NOMO-1 treated with DMSO at 0.1 percent for 48 hours (cell line): Measurements from ENCODE around the gene TFDP1.

Source experiments
- DNase-seq: peaks from one replicate; lab custom pipeline; 2025; ENCODE audit not compliant: unreplicated experiment; lab: John Stamatoyannopoulos, UW

Gene TFDP1

DNA sequence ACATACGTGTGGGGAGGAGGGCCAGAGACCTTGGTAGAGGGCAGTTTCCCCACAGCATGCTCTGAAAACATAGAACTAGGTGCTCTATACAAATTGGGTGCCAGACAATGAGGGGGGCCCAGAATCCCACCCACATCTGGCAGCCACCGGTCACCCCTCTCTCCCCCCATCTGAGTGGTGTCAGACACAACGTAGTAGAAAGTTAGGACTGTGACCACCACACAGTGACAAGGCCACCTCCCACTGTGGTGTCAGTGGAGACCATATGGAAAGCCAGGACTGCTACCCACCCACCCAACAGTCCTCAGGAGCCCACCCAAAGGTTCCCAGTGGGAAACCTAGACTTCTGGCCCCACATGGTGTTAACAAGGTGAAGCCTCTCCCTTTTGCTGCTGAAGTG, 75.5 kb downstream of the TFDP1 start:
- DNase-seq = no peak

DNA sequence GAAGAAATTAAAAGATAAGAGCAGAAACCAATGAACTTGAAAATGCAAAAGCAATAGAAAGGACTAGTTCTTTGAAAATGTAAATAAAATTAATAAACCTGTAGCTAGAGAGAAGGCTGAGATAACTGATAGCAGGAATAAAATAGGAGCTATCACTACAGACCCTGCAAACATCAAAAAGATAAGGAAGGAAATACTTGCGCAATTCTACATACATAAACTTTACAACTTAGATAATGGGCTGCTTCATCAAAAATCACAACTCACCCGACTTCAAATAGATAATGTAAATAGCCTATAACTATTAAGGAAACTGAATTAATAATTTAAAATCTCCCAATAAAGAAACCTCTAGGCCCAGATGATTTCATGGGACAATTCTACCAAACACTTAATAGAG, 77.0 kb downstream of the TFDP1 start:
- DNase-seq = peak; percentile 21

DNA sequence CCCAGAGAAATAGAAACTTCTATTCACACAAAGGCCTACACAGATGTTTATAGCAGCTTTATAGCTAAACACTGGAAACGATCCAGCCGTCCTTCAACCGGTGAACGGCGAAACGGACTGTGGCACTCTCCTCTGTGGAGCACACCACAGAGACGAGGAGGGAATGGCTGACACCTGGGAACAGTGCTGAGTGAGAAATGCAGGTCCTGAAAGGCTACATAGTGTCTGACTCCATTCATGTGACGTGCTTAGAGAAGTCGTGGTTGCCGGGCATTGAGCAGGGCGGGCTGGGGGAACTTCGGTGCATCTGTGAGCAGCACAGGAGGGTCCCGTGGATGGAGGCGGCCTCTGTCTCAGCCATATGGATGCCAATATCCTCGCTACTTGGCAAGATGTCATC, 79.4 kb downstream of the TFDP1 start:
- no peak for DNase-seq

DNA sequence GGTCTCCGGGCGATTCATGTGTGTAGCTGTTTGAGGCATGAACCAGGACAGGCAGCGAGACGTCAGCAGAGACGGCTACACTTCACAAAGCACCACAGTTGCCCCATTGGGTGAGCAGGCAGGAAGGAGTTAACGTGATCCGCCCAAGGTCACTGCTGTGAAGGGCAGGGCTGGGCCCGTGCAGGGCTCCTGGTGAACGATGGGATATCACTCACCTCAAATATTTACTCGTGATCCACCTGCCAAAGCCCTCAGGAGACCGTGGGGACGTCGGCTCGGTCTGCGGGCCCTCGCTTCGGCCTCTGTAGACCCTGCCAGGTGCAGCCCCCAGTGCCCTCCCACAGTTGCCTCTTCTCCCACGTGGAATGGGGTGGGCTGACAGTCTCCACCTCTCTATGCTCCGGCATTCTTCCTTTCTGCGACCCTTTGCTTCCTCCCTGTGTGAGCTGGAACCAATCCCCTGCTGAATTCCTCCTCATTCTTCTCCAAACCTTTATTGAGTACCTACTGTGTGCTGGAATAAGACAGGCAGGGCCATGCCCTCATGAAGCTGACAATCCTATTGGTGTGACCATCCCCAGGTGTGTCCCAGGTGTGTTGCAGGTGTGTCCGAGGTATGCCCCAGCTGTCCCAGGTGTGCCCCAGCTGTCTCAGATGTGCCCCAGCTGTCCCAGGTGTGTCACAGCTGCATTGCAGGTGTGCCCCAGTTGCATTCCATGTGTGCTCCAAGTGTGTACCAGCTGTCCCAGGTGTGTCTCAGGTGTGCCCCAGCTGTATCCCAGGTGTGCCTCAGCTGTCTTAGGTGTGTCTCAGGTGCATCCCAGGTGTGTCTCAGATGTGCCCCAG, 80.4 kb downstream of the TFDP1 start:
- no peak for DNase-seq

DNA sequence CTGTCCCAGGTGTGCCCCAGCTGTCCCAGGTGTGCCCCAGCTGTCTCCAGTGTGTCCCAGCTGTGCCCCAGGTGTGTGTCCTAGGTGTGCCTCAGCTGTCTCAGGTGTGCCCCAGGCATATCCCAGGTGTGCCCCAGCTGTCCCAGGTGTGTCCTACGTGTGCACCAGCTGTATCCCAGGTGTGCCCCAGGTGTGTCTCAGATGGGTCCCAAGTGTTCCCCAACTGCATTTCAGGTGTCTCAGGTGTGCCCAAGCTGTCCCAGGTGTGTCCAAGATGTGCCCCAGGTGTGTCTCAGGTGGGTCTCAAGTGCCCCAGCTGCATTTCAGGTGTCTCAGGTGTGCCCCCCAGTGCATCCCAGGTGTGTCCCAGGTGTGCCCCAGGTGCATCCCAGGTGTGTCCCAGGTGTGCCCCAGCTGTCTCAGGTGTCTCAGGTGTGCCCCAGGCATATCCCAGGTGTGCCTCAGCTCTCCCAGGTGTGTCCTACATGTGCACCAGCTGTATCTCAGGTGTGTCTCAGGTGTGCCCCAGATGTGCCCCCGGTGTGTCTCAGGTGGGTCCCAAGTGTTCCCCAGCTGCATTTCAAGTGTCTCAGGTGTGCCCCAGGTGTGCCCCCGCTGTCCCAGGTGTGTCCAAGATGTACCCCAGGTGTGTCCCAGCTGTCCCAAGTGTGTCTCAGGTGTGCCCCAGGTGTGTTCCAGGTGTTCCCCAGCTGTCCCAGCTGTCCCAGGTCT, 81.2 kb downstream of the TFDP1 start:
- DNase-seq = no peak

DNA sequence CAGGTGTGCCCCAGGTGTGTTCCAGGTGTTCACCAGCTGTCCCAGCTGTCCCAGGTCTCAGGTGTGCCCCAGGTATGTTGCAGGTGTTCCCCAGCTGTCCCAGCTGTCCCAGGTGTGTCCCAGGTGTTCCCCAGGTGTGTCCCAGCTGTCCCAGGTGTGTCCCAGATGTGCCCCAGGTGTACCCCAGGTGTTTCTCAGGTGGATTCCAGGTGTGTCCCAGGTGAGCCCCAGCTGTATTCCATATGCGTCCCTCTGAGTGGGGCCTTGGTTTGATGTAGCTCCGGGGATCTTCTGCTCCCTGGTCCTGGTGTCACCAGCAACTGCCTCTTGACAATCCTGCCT, 81.7 kb downstream of the TFDP1 start:
- DNase-seq = no peak

DNA sequence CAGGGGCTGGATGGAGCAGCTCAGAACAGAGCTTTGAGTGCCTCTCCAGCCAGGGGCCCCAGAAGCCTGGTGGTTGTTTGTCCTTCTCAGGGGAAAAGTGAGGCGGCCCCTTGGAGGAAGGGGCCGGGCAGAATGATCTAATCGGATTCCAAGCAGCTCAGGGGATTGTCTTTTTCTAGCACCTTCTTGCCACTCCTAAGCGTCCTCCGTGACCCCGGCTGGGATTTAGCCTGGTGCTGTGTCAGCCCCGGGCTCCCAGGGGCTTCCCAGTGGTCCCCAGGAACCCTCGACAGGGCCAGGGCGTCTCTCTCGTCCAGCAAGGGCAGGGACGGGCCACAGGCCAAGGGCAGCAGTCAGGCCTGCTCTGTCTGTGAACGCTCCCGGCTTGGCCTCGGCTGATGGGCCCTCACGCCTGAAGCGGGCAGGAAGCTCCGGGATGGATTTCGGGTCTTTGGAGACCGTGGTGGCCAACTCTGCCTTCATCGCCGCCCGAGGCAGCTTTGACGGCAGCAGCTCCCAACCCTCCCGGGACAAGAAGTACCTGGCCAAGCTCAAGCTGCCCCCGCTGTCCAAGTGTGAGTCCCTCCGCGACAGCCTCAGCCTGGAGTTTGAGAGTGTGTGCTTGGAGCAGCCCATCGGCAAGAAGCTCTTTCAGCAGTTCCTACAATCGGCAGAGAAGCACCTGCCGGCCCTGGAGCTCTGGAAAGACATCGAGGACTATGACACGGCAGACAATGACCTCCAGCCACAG, 82.6 kb downstream of the TFDP1 start, which contains the start of gene GRK1:
GRK1 (plus strand) TSS at position 269 of the 751 bp plus-strand sequence; CDS start at position 437, 168 bp downstream.
- DNase-seq = no peak

DNA sequence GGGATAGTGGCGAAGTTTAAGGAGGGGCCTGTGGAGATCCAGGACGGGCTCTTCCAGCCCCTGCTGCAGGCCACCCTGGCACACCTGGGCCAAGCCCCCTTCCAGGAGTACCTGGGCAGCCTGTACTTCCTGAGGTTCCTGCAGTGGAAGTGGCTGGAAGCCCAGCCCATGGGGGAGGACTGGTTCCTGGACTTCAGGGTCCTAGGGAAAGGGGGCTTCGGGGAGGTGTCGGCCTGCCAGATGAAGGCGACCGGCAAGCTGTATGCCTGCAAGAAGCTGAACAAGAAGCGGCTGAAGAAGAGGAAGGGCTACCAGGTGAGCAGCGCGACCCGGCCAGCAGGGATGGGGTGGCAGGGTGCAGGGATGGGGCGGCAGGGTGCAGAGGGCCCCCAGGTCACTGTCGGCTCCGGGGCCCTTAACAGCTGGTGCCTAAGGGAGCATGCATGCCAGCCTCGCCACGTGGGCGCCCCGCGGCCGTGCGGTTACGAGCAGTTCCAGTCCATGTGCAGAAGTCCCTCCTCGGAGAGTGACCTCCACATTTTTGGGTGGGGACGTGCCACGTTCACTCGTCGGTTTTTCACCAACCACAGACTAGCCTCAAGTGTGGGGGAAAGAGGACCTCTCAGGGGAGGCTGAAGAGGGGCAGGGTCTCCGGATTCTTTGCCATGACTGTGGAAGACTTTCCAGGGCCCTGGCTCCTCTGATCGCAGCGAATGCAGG, 83.4 kb downstream of the TFDP1 start:
- DNase-seq = no peak

DNA sequence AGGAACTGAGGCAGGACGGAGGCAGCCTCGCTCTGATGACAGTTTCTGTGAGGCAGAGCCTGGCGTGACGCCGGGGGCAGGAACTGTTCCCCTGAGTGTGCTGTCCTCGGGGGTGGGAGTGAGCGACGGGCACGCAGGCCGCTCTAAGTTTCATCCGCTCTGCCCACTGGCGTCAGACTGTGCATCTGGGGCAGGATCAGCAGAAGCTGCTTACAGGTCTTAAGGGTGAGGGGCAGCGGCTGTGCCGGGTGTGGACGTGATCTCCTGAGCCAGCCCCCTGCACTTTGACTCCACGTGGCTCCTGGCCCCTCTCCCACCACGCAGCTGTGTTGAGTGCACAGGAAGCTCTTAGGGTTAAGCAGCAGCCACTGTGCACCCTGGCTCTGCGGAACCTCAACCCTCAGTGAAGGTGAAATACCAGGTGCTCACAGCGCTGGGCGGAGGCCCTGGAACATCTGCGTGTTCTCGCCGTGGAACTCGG, 84.0 kb downstream of the TFDP1 start:
- DNase-seq = no peak

DNA sequence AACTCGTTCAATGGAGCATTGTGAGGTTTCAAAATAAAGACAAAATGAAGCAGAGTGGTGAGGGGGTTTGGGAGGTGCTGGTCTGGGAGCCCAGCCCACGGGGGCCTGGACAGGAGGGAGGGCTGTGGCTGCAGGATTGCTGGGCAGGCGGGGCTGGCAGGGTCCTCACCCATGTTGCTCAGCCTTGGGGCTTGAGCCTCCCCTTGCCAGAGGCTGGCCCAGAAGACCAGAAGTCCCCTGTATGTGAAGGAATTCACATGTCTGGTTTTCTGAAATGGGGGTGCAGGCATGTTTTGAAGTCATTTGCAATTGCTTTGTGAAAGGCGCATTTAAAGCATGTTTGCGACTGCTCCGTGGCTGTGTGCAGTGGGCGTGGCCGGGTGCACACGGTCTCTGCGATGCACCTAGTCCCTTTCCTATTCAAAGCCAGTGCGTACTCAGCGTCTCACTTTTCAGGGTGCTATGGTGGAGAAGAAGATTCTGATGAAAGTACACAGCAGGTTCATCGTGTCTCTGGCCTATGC, 84.7 kb downstream of the TFDP1 start:
- no peak for DNase-seq

DNA sequence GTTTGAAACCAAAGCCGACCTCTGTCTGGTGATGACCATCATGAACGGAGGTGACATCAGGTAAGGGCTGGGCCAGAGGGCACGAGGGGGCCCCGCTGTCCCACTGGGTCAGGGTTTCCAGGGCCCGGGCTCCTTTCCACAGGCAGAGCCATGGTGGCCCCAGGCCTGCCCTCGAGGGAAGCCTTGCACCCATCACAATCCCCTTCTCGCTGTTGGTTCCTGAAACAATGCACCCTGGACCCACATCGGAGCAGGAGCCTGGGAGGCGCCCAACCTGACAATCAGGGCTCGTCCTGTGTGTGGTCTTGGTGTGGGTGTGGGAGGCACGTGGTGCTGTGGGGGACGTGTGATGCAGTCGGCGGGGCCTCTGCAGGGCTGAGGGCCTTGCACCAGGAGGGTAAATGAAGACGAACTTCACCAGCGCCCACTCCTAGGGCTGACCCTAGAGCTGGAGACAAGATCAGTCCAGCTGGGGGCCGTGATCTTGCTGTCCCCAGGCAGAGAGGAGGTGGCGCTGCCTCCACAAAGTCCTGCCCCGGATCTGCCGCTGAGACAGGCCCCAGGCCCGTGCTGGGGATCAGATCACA, 85.3 kb downstream of the TFDP1 start:
- no peak for DNase-seq

DNA sequence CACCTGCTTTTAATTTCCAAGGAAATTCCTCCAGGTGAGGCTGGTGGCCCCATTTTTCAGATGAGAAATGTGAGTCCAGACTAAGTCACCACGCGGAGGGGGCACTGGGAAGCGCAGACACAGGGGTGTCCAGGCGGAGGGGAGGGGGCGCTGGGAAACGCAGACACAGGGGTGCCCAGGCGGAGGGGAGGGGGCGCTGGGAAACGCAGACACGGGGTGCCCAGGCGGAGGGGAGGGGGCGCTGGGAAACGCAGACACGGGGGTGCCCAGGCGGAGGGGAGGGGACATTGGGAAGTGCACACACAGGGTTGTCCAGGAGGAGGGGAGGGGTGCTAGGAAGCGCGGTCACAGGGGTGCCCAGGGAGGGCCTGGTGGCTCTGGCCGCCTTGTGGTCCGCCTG, 86.0 kb downstream of the TFDP1 start:
- no peak for DNase-seq

DNA sequence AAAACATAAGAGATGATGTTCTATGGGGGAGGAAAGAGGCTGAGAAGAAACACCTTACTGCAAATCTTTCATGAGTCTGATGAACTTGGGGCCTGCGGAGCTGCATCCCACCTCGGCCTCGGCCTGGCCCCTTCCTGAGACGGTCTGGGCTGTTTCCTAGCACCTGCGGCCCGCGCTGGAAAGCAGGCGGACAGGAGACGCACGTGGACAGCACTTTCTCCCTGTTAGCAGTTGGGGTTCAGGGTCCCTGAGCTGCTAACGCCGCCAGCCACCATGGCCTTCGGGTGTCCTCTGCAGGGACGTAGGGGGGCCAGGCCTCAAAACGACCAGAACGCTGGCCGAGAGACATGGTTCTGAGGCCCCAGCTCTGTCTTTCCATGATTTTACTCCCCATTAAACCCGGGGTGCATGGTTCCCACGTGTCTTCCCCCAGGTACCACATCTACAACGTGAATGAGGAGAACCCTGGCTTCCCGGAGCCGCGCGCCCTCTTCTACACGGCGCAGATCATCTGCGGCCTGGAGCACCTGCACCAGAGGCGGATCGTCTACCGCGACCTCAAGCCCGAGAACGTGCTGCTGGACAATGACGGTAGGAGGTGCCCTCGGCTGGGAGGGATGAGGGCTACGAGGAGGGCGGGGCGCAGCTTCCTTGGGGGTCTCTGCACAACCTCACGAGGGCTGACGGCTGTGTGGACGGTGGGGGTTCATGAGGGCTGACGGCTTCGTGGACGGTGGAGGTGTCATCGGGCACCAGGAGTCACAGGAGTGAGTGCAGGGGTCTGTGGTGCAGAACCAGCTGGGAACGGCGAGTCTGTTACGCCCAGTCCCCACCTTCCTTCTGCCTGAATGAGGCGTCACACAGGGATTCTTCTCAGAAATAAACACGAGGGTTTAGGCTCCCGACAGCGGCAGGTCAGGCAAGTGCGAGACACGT, 86.8 kb downstream of the TFDP1 start:
- DNase-seq = no peak

DNA sequence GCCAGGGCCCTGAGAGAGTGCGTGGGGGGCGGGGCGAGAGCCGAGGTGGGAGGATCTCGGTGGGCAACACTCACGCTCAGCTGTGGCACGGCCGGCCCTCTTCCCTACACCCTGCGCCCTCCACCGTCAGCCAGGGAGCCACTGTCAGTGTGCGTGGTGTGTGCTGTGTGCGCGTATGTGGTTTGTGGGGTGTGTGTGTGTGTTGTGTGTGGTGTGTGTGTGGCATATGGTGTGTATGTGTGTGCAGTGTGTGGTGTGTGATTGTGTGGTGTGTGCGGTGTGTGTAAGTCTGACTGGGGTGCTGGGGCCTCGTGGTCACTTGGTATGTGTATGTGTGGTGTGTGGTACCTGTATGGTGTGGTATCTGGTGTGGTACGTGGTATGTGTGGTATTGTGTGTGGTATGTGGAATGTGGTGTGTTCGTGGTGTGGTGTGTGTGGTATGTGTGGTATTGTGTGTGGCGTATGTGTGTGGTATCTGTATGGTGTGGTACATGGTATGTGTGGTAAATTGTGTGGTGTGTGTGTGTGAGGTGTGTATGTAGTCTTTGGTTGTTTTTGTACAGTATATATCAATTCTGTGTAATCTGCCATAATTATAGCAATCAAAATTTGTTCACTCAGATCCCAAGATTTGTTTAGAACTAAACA, 87.6 kb downstream of the TFDP1 start:
- no peak for DNase-seq
